Fibroblast of pulmonary artery (primary cell): Measurements from ENCODE around the gene F8A1.
"Not testable (repeated sequence)": the region's sequence is repeated elsewhere in the genome, so short reads cannot be mapped to it uniquely, and the experiment has no call there.

ENCODE experiments used
- DNase-seq: peaks from one replicate; pipeline ENCODE4 v3.0.0-alpha.2; 2010; ENCODE audit warnings: low read depth
- H3K4me3 ChIP-seq: replicated peaks from 2 replicates; pipeline ENCODE4 v1.5.1; 2011; ENCODE audit warnings: low read depth, mild to moderate bottlenecking, control low read depth, low read length, moderate library complexity
- CTCF ChIP-seq: IDR thresholded peaks from 2 replicates; pipeline ENCODE4 v1.5.1; 2011; ENCODE audit warnings: mild to moderate bottlenecking, control low read depth, low read length, inconsistent platforms; ENCODE audit errors: missing control alignments

The F8A1 gene

GRCh38 chrX:154918060-154918483 lies 31.9 kb downstream of the F8A1 start:
- DNase-seq: peak; percentile 84
- H3K4me3 ChIP-seq: no peak overlapping the region
- TF ChIP-seq CTCF: peak; percentile 63

GRCh38 chrX:154924771-154925170 lies 38.6 kb downstream of the F8A1 start:
- H3K4me3 ChIP-seq, DNase-seq: not testable (repeated sequence)
